Activated naive CD4-positive, alpha-beta T cell treated with Interleukin-2 at 50 U/mL for 16 hours (primary cell): ENCODE measurements around the gene TSPAN11.
"Not testable (repeated sequence)": the region's sequence is repeated elsewhere in the genome, so short reads cannot be mapped to it uniquely, and the experiment has no call there.

Experiments
- DNase-seq: peaks from one replicate; pipeline ENCODE4 v3.0.0-alpha.2; 2020

The TSPAN11 gene

DNA sequence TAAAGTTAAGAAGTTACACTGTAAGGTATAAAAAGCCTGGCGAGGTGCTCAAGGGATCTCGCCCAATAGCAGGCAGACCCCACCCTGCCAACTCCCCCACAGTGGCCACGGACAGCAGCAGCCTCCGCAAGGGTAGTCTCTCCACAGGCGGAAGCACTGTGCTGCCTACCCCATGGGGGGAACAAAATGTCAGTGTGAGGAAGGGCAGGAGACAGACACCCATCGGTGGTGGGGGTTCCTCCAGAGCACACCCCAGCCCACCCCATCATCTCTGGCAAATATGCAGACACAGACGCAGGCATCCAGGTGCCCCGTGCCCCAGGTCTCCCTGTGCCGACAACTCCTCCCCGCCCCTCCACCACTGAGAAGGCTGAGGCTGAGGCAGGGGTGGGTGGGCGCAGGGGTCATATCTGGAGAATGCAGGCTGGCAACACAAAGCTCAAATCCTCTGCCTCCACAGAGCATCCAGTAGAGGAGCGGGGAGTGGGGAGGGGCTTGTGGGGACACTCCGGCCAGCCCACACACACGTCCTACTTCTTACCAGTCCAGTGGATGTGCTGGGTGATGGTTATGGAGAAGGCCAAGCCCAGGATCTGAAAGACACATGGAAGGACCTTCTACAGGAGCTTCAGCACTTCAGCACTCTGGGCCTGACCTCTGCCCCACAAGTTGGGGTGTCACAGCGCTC lies 78.9 kb downstream of the TSPAN11 start:
- DNase-seq, result no peak

DNA sequence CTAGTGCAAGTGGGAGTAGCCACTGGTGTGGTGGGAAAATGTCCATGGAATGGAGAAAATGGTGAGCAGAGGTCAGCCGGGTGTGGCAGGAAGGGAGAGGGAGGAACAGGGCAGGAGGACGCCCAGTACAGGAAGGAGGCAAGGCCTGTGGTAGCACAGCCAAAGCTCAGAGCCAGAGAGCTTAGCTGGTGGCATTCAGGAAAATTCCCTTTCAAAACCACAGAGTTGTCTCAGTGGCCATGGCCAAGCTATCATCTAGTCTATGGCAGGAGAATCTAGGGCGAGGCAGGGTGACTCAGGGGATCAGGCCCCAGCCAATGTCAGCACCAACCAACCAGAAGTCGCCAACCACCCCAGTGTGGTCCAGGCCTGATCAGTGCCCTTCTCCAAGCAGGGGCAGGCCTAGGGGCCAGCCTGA lies 79.4 kb downstream of the TSPAN11 start:
- DNase-seq, result no peak

DNA sequence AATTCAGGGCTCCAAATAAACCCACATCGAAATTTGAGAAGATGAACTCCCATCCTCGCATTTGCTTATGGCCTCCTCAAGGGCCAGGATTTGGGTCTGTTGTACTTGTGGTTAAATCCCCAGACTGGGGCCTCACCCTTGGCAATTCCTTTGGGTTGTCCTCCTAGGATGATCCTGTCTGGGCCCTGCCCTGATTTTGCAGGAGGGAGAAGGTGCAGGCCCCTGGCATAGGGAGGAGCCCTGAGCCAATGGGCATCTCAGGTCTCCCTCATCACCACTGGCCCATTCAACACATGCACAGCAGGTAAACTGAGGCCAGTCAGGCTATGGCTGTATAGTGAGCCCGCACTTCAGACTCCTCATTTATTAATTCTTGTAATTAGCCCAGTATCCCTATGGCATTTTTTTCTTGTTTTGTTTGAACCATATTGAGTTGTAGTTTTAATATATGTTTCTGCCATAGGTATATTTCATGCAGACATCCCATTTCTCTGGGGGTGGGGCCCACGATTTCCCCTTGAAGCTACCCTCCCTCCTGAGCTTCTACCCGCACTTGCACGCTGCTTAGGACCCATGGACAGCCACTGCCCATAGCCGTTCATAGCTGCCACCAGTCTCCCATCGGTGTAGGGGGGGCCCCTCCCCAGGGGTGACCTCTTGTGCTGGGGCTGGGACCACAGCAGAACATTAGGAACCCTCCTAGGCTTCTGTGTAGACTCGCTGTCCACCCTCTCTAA lies 80.0 kb downstream of the TSPAN11 start:
- no peak for DNase-seq

DNA sequence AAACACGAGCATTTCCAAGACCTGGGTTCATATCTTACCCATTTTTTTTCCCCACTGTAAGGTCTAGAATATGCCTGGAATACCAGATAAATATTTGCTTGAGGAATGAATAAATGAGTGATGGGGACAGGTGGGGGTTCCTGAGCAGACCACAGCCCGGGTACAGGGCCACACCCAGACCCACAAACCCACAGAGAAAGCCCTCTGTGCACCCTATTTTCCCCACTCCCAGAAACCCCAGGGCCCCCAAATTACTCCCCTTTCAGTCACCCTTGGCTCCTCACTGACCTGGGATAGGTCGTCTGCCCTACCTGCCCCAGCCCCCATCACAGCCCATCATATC lies 80.6 kb downstream of the TSPAN11 start:
- DNase-seq, result no peak

DNA sequence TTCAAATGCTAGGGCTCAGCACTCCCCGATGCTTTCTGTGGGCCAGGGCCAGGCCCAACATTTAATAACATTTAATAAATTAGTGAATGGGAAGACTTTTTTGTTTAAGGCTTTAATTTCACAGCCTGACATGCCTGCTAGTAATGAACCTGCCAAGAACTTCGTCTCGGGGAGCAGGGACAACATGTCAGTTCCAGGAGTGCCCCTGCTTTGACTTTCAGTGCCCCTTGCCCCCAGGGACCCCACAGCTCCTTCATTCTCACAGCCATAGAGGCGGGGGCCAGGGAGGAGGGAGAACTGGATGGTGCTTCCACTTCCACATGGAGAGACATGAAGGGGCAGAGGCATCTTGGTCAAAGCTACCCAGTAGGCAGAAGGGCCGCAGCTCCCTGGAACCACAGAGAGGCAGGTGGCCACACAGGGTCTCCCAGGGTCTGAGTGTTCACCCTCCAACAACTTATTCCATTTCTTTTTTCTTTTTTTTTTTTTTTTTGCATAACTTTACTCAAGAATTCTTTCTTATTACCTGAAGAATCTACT lies 81.2 kb downstream of the TSPAN11 start:
- no peak for DNase-seq

DNA sequence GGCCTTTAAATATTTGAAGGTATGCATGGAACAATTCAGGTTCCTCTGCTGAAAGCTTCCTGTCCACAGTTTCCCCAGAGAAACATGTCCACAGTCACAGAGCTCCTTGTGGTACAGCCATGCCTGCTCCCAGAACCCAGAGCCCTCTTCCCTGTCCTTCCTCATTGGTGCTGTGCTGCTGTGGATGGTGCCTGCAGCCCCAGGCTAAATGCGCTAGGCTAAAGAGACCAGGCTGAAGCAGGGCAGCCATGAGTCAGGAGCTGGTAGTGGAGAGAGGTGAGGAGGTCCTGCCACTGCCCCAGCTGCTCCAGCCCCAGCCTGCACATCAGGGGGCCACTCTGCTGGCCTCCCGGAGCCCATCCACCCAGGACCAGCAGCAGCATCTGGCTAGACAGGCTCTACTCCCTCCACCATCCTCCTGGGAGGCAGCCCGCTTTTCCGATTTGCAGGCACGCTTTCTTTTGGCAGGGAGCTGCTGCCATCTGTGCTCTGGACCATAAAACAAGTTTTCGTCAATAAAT lies 81.8 kb downstream of the TSPAN11 start:
- no peak for DNase-seq

DNA sequence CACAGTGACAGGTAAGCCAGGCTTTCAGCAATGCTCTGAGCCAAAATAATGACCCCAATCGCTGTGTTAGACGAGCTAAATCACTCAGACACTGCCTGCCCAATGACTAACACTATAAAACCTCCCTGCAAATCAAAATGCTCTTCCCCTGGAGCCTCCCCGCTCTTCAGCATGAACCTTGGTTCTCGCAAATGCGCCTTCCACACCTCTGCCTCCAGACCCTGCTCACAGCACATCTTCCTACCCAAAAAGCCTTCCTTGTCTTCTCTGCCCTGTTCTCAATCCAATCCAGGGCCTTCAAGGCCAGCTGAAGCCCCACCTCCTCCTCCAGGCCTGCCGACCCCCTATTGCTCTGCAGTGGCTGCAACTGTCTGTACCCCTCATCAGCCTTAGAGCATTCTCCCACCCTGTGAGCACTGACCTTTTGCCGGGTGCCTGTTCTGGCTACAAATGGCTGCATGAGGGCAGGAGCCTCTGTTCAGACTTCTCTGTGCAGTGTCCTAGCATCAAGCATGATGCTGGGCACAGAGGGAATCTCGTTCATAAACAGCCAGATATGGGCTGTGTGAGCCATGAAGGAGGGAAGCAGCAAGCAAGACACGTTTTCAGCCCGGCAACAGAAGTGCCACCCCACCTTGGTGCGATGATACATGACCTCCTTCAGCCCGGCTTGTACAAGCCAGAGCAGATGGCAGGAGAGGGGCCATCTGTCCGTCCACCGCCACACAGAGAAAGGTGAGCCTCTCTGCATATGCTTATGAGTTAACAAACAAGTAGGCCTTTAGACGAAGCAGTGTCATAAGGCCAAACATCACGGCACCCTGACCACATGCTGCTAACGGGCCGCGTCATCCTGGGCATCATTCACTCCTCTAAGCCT lies 82.7 kb downstream of the TSPAN11 start:
- DNase-seq, result no peak

DNA sequence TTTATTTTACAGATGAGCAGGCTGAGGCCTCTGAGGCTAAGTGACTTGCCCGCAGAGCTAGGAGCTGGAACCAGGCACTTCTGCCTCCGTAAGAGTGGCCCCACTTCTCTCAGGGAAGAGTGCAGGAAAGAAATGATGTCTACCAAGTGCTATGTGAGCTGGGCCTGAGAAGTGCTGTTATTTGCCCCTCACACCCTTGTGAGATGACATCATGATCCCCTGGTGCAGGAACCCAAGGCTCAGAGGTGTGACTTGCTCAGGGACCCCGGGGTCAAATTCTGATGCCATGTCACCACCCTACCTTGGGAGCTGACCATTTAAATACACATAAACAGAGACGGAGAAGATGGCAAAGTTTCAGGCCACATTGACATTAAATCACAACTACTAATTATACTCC lies 83.4 kb downstream of the TSPAN11 start:
- no peak for DNase-seq

DNA sequence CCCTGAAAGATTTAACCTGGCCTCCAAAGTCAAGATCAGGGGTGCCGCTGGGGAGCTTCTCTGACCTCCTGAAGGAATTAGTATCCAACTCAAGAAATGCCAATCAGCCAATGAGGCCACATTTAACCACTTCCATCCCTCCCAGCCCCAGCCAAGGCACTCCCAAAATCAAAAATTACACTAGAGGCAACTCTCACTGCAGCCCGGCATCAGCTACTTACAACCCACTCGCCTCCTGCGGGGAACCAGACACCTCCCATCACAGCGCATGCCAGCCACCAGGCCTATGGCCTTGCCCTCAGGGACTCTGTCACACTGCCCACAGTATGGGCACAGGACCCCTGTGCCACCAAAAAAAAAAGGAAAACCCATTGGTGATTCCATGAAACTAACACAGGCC lies 84.8 kb downstream of the TSPAN11 start:
- no peak for DNase-seq

DNA sequence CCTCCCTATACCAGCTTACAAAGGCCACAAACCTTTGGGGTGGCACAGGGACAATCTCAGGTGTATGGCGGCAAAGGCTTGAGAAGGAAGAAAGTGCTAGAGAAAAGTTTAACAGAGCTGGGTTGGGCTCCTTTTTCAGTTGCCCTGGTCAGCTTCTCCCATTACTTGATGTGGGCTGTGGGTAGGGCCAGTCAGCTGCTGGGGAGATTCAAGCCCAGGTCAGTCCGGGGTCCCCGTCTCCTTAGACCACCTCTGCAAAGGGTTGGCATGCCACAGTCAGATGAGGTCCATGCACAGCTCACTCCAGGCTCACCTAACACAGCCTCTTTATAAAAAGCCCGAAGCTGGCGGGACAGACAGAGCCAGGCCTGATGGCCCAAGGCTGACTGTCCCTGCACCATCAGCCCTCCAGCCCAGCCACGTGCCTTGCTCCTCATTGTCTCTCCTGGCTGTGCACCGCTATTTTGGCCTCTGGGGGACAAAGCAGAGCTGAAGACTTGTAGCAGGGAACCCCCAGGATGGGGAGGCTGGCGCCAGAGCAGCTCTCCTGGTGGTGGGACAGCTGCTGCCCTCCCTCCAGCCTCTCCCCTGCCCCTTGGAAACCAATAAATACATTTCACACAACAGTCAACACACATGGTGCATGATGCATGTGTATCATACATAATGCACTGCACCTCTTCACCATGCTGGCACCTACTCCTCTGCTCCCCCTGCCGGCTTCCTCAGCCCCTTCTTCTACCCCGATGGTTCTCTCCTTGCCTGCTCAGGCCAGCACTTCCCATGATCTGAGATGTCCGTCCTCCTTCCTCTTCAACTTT lies 85.4 kb downstream of the TSPAN11 start:
- no peak for DNase-seq

DNA sequence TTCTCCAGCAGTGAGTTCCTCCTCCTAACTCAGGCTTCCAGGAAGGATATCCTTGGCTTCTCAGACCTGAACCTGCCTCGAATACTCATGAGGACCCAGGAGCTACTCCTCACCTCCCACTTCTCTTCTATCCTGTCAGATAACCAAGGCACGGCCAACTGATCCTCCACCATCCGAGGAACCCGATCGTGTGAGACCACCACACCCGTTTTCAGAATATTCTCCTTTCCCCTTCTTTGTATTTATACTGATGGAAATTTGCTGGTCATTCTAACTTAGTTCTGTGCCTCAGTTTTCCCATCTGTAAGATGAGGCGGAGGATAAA lies 86.0 kb downstream of the TSPAN11 start:
- not testable (repeated sequence) for DNase-seq

DNA sequence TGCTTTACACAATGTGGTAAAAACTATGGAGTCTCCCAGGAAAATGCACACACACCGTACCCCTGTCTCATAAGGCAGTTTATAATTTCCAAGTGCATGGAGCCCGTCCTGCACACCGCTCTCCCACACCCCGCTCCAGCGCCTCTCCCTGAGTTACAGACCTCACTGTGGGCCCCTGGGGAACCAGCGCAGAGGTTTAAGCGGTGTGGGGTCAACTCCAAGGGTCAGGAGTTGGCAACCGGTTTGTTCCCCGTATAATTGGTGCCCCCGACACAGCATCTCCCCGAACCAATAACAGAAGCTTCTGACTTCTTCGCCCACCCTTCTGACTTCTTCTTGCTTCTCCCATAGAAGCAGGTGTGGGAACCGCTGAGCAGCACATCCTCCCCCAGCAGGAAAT lies 88.7 kb downstream of the TSPAN11 start:
- no peak for DNase-seq

DNA sequence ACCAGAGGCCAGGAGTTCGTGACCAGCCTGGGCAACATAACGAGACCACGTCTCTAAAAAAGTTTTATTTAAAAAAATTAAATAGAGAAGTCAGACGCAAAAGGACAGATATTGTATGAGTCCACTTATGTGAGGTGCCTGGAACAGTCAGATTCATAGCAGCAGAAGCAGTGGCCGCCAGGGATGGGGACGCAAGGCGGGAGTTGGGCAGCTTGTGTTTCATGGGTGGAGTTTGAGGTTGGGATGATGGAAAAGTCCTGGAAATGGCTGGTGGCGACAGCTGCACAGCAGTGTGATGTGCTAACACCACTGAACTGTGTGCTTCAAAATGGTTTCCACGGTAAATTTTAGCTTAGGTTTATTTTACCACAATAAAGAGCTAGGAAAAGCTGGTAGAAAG lies 89.5 kb downstream of the TSPAN11 start:
- no peak for DNase-seq

DNA sequence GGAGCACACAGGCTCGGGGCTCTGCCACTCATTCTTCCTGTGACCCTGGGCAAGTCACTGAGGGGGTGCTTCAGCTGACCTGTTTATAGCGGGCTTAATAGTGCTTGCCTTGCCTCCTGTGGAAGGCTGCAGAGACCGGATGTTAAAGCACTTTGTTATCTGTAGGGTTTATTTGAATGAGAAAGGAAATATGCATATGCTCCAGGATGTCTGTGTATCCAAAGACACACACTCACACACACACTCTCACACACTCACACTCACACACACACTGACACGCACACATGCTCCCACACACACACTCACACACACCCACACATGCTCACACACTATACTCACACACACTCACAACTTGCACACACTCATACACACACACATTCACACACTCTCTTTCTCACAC lies 91.0 kb downstream of the TSPAN11 start:
- no peak for DNase-seq

DNA sequence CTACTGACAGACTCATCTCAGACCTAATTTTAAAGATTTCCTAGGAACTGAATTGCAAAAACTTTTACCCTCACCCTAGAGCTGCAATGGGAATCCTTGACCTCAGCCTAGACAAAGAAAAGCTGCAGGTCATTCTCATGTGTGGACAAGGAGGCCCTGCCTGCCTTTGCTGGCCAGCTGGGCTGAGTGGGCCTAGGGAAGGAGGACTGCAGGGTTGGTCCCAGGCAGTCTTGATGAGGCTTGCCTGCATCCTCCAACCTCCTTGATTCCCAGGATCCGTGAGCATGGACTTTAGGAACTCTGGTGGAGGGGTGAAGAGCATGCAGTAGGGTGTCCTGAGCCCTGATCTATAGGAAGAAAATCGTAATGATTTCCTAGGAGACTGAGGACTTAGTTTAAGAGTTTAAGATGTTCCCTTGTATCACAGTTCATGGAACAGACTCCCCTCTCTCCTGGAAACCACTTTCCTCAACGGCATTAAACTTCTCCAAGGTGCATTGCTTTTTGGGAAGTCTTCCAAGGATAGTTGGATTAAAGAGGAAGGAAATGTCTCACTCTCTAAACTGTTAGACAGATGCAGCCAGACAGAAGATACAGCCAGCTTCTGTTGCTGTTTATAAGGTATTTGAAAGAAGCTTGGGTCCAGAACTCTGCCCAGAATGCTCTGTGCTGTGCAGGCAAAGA lies 91.7 kb downstream of the TSPAN11 start:
- DNase-seq, result no peak

DNA sequence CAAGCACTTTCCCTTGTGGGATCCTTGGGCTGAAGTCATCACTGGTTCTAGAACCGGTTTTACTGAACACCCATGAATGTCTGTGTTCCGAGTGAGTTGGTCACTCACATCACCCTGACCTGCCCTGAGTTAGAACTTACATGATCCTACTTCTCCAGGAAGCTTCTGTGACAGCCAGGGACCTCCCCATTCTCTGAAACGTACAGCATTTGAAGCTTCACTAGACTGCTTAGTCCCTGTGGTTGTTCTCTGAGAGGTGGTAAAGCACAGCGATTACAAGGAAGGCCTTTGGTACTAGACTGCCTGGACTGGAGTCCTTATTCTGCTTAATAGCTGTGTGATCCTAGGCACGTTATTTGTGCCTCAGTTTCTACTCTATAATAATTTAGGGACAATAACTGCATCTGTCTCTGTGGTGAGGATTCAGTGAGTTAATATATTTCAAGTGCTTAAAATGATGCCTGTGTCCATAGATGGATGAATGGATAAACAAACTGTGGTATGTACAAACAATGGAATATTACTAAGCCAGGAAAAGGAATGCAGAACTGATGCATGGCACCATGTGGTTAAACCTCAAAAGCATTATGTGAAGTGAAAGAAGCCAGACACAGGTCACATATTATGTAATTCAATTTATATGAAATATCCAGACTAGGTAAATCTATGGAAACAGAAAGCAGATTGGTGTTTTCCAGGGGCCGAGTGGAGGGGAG lies 92.4 kb downstream of the TSPAN11 start:
- DNase-seq, result no peak

DNA sequence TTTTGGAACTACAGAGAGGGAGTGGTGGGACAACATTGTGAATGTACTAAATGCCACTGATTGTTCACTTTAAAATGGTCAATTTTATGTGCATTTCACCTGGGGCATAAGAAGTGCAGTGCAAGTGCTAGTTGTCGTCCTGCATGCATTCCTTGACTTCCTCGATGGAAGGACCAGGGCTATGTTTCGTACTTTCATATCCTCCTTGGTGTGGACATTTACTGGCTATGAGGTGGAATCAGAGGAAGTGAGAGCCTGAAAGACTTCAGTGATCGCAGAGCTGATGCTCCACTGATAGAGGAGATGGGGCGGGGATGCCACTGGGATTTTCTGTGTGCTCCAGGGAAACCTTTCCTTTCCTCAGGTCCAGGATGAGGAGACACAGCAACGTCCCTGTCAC lies 93.0 kb downstream of the TSPAN11 start:
- no peak for DNase-seq

DNA sequence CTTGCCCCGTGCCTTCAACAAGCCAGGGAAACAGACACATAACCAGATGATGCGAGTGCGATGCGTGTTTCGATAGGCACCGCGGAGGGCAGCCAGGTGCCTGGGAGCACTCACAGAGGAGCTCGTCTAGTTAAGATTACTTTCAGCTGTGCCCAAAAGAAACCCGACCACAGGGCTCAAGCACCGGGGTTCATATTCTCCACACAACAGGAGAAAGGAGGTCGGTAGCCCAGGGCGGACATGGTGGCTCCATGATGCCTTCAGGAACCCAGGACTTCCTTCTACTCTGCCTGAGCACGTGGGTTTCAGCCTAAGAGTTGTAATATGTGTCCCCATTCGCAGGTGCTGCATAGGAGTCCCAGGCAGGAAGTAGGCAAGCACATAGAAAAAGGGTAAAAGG lies 93.4 kb downstream of the TSPAN11 start:
- no peak for DNase-seq

DNA sequence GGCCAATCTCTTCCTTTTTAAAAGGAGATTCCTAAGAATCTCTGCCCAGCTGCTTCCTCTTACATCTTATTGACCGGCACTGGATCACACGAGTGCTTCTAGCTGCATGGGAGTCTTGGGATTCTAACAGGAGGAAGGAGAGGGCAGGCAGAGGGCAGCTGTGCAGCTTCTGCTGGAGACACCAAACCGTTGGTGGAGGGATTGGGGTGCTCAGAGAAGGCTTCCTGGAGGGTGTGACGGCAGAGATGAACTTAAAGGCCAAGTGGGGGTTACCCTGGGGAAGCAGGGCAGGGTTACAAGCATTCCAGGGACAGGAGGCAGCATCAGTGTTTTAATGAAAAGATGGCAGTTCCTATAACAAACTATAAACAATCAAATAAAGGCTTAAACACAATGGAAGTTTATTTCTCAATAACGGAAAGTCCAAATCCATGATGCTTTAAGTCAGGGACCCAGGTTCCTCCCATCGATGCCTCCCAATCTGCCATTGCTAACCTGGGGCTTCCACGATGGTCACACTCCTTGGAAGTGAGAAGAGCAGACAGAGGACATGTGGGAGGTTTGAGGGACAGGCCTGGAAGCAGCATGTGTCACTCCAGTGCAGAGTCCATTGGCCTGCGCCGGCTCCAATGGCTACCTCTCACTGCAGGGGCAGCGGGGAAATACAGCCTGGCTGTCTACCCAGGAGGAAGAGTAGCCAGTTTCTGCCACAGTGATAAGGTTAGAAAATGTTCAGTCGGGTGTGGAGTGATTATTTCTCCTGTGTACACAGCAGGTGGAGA lies 94.0 kb downstream of the TSPAN11 start:
- DNase-seq, result no peak

DNA sequence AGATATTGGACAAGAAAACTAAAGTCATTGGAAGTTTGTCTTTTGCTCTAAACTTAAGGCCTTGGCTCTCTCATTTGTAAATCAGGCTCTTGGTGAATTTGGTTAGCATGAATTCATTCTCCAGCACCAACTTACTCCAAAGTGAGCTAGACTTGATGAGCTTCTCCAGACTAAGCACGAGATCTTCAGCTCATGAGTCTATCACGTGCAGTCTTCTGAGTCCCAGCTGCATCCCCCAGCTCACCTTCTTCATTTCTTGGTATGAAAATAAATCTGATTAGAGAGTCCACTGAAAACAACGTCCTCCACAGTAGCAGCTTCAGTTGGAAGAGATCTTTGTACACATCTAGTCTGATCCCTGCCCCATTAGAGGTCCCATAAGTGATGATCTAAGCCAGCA lies 94.6 kb downstream of the TSPAN11 start:
- DNase-seq, result no peak
